ENCODE data around the gene ASAP2. TPM values are rescaled to one million over a fixed set of nuclear protein-coding genes. Genes with fewer than 3 reads are reported as not detected.

Gene ASAP2
- total RNA-seq, 1 experiment from 2014 or later: 12.6 TPM

- H3K56ac ChIP-seq (ENCODE audit: insufficient read length, low read depth, low read length): no peak overlapping the region
- H2AFZ ChIP-seq (ENCODE audit: low read length): no peak overlapping the region
- no peak overlapping the region for H2BK12ac ChIP-seq (ENCODE audit: insufficient read length, low read depth, low read length)
- no CpG with 5 or more reads among the region's 6 CpGs for WGBS (ENCODE audit: extremely low coverage, insufficient read length, low lambda C conversion rate)
- H3K27me3 ChIP-seq (ENCODE audit: insufficient read depth, low read length): no peaks in the 10 kb centered on the region
- Mint-ChIP-seq H3K4me1 (peaks cover 23 to 24% of the 10 kb centered on the region in 2 experiments), H3K9me3 (no peaks in the 10 kb centered on the region), H3K36me3 (ENCODE audit: insufficient read depth in 1 of 3, low read depth in 3 of 3) (peaks cover 0 to 6% (median 2%) of the 10 kb centered on the region in 3 experiments; a peak in 4 of 7 replicates), H3K27ac (no peak overlapping the region), H3K27me3 (ENCODE audit: low read depth) (peaks cover 31% of the 10 kb centered on the region), H3K4me3 (peak overlapping the region; percentile 69 to 88)
- no peak overlapping the region for H3K27ac ChIP-seq (ENCODE audit: insufficient read length, low read depth, low read length)
- H3K4me1 ChIP-seq (ENCODE audit: insufficient read depth, low read length): no peaks in the 10 kb centered on the region
- no peak overlapping the region for H4K5ac ChIP-seq (ENCODE audit: insufficient read length, low read depth, low read length)
- no peaks in the 10 kb centered on the region for H3K79me2 ChIP-seq (ENCODE audit: insufficient read depth, low read length)
- H3K23me2 ChIP-seq (ENCODE audit: insufficient read length, low read depth, low read length, poor library complexity, severe bottlenecking): peaks cover 9% of the 10 kb centered on the region
- no peak overlapping the region for H3K18ac ChIP-seq (ENCODE audit: insufficient read length, low read depth, low read length)
- no peak overlapping the region for H3K23ac ChIP-seq (ENCODE audit: insufficient read length, low read depth, low read length)
- no peaks in the 10 kb centered on the region for H4K20me1 ChIP-seq (ENCODE audit: control insufficient read depth, insufficient read depth, insufficient read length)
- TF ChIP-seq, protein P1, sequence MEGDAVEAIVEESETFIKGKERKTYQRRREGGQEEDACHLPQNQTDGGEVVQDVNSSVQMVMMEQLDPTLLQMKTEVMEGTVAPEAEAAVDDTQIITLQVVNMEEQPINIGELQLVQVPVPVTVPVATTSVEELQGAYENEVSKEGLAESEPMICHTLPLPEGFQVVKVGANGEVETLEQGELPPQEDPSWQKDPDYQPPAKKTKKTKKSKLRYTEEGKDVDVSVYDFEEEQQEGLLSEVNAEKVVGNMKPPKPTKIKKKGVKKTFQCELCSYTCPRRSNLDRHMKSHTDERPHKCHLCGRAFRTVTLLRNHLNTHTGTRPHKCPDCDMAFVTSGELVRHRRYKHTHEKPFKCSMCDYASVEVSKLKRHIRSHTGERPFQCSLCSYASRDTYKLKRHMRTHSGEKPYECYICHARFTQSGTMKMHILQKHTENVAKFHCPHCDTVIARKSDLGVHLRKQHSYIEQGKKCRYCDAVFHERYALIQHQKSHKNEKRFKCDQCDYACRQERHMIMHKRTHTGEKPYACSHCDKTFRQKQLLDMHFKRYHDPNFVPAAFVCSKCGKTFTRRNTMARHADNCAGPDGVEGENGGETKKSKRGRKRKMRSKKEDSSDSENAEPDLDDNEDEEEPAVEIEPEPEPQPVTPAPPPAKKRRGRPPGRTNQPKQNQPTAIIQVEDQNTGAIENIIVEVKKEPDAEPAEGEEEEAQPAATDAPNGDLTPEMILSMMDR (conservative IDR thresholded peaks at IDR 0.05): no peak
- H2BK120ac ChIP-seq (ENCODE audit: low read depth, low read length, poor library complexity, severe bottlenecking): no peak overlapping the region
- H3K9me3 ChIP-seq (ENCODE audit: control insufficient read depth, low read depth, low read length): no peaks in the 10 kb centered on the region
- no peaks in the 10 kb centered on the region for H3K79me1 ChIP-seq (ENCODE audit: insufficient read depth, low read depth, low read length, poor library complexity, severe bottlenecking)
- H3T11ph ChIP-seq (ENCODE audit: low read length): no peak overlapping the region
- H4K8ac ChIP-seq (replicated peaks; ENCODE audit: insufficient read length, low read depth, low read length): no peak overlapping the region
- H2AK5ac ChIP-seq (ENCODE audit: insufficient read length, low read length): no peak overlapping the region
- peak overlapping the region; percentile 42 for H3K4me2 ChIP-seq (ENCODE audit: insufficient read depth, insufficient read length, low read length)
- no peak overlapping the region for H3K4ac ChIP-seq (ENCODE audit: low read depth, low read length)
- no peak overlapping the region for H2BK20ac ChIP-seq (ENCODE audit: low read depth, low read length, poor library complexity, severe bottlenecking)
- DNase-seq: no peak
- H4K91ac ChIP-seq (ENCODE audit: insufficient read length, low read depth, low read length): no peak overlapping the region
- H2BK5ac ChIP-seq (ENCODE audit: insufficient read length, low read length): no peak overlapping the region
- no peak overlapping the region for H3K14ac ChIP-seq (ENCODE audit: insufficient read depth, low read length)
- no peak overlapping the region for H2BK15ac ChIP-seq (ENCODE audit: low read depth, low read length)
- H3K9ac ChIP-seq (ENCODE audit: extremely low read depth, insufficient read length, low read length): no peak overlapping the region
These were observed 1.1 kb upstream of the ASAP2 start for GRCh38 chr2:9205486-9205885.

Measured in H9 (cell line).